Choroid plexus epithelial cell (primary cell): ENCODE data around the gene PBRM1.
A peak's percentile ranks its signal among the peaks of the same experiment; 100 is the strongest.
"Not testable (repeated sequence)": the region's sequence is repeated elsewhere in the genome, so short reads cannot be mapped to it uniquely, and the experiment has no call there.

Experiments used
- DNase-seq: peaks from one replicate; pipeline ENCODE4 v3.0.0-alpha.2; 2010; ENCODE audit warnings: low read depth
- H3K4me3 ChIP-seq: 2 replicates; pipeline ENCODE4 v1.5.1; 2011; ENCODE audit warnings: low read depth, mild to moderate bottlenecking, control low read depth, low read length, moderate library complexity
- TF ChIP-seq, protein P1 (sequence below): conservative IDR thresholded peaks from 2 replicates; pipeline ENCODE4 v1.5.1; 2011; ENCODE audit warnings: low read depth, mild to moderate bottlenecking, control low read depth, inconsistent platforms, low read length, moderate library complexity

PBRM1 gene

GRCh38 chr3:52685709-52686691 is at the start of gene PBRM1, which contains the start of gene GNL3:
PBRM1 (minus strand) TSS chr3:52685913.
GNL3 (plus strand) TSS chr3:52686032; CDS start chr3:52686093, 61 bp downstream.
- peak; percentile 97 for DNase-seq
- H3K4me3 ChIP-seq = peak within 1 kb of the TSS; percentile 75
- TF ChIP-seq, protein P1, sequence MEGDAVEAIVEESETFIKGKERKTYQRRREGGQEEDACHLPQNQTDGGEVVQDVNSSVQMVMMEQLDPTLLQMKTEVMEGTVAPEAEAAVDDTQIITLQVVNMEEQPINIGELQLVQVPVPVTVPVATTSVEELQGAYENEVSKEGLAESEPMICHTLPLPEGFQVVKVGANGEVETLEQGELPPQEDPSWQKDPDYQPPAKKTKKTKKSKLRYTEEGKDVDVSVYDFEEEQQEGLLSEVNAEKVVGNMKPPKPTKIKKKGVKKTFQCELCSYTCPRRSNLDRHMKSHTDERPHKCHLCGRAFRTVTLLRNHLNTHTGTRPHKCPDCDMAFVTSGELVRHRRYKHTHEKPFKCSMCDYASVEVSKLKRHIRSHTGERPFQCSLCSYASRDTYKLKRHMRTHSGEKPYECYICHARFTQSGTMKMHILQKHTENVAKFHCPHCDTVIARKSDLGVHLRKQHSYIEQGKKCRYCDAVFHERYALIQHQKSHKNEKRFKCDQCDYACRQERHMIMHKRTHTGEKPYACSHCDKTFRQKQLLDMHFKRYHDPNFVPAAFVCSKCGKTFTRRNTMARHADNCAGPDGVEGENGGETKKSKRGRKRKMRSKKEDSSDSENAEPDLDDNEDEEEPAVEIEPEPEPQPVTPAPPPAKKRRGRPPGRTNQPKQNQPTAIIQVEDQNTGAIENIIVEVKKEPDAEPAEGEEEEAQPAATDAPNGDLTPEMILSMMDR = no peak

DNA sequence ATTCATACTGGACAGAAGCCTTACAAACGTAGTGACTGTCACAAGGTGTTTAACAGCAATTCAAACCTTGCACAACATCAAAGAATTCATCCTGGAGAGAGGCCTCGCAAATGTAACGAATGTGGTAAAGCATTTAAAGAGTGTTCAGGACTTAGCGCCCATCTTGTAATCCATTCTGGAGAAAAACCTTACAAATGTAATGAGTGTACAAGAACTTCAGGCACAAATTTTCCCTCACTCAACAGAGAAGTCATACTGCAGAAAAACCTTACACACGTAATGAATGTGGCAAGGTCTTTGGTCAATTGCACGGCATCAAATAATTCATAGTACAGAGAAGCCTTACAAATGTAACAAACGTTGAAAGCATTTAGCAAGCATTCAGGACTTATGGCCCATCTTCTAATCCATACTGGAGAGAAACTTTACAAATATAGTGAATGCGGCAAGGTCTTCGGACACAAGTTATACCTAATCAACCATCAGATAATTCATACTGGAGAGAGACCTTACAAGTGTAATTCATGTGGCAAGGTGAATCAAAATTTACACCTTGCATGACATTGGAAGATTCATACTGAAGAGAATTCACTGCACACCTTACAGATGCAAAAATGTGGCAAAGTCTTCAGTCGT is 47.7 kb upstream of the PBRM1 start:
- no peak overlapping the region for H3K4me3 ChIP-seq
- TF ChIP-seq, protein P1 = no peak
- no peak for DNase-seq

DNA sequence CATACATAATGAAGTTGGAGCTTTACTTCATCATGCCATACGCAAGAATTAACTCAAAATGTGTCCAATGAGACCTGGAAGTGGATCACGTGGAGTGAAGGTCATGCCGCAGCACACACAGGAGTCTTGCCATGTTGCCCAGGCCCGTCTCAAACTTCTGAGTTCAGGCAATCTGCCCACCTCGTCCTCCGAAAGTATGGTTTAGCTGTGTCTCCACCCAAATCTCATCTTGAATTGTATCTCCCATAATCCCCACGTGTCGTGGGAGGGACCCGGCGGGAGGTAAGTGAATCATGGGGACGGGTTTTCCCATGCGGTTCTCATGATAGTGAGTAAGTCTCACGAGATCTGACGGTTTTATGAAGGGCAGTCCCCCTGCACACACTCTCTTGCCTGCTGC is 45.9 kb upstream of the PBRM1 start:
- H3K4me3 ChIP-seq = no peak overlapping the region
- TF ChIP-seq, protein P1 = no peak
- no peak for DNase-seq

GRCh38 chr3:52730681-52731080 is 45.0 kb upstream of the PBRM1 start:
- TF ChIP-seq, protein P1 = no peak
- no peak overlapping the region for H3K4me3 ChIP-seq
- DNase-seq = peak; percentile 3

DNA sequence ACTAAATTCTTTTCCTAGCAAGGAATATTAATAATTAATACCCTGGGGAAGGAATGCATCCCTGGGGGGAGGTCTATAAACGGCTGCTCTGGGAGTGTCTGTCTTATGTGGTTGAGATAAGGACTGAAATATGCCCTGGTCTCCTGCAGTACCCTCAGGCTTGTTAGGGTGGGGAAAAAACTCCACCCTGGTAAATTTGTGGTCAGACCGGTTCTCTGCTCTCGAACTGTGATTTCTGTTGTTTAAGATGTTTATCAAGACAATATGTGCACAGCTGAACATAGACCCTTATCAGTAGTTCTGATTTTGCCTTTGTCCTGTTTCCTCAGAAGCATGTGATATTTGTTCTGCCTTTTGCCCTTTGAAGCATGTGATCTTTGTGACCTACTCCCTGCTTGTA is 43.0 kb upstream of the PBRM1 start:
- H3K4me3 ChIP-seq, DNase-seq: not testable (repeated sequence)

DNA sequence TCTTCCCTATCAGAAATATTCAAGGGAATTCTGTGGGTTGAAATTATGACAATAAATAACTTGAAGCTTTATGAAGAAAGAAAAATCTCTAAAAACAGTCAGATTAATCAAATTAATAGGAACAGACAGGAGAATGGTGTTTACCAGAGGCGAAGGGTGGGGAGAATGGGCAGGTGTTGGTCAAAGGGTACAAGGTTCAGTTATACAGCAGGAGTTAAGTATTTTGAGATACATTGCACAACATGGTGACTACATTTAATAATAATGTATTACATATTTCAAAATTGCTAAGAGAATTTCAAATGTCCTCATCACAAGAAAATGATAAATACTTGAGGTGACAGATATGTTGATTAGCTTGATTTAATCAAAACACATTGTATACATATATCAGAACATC is 38.8 kb upstream of the PBRM1 start:
- no peak overlapping the region for H3K4me3 ChIP-seq
- TF ChIP-seq, protein P1 = no peak
- no peak for DNase-seq

GRCh38 chr3:52723935-52724334 is 38.2 kb upstream of the PBRM1 start:
- TF ChIP-seq, protein P1 = no peak
- DNase-seq = no peak
- H3K4me3 ChIP-seq = no peak overlapping the region
